Activated T-cell treated with anti-CD3 and anti-CD28 coated beads, Interleukin-2, amount 50 U/mL, for 4 hours (primary cell): Measurements from ENCODE around the gene RAB44. TPM values are rescaled to one million over a fixed set of nuclear protein-coding genes. Genes with fewer than 3 reads are reported as not detected.
A peak's percentile ranks its signal among the peaks of the same experiment; 100 is the strongest.

ENCODE experiments used
- ATAC-seq, 2 donors: fragments of 200-7000 bp; cut with Tn5 transposase; one replicate each; pipeline ENCODE4 v1.10.0; 2021
- DNase-seq: peaks from one replicate; pipeline ENCODE4 v3.0.0-alpha.2; 2020
- H3K27me3 Mint-ChIP-seq: one replicate; pipeline ENCODE4 v1.8.0; 2021; ENCODE audit warnings: low read depth, mixed read lengths
- H3K36me3 Mint-ChIP-seq: one replicate; pipeline ENCODE4 v1.8.0; 2022; ENCODE audit warnings: mixed read lengths; ENCODE audit not compliant: insufficient read depth
- H3K4me1 Mint-ChIP-seq: one replicate; pipeline ENCODE4 v1.8.0; 2021; ENCODE audit warnings: low read depth, mixed read lengths
- H3K4me3 Mint-ChIP-seq: one replicate; pipeline ENCODE4 v1.8.0; 2021; ENCODE audit warnings: mild to moderate bottlenecking, moderate library complexity, mixed read lengths
- H3K9me3 Mint-ChIP-seq: one replicate; pipeline ENCODE4 v1.8.0; 2021; ENCODE audit warnings: mixed read lengths
- total RNA-seq, 3 donors: library from RNA; stranded (reverse); gene quantifications; one replicate each; pipeline ENCODE4 v1.2.1, GENCODE V29; 2021

RAB44 gene
- total RNA-seq, 3 donors from 2014 or later, result 0.05 TPM; not detected in 1

DNA sequence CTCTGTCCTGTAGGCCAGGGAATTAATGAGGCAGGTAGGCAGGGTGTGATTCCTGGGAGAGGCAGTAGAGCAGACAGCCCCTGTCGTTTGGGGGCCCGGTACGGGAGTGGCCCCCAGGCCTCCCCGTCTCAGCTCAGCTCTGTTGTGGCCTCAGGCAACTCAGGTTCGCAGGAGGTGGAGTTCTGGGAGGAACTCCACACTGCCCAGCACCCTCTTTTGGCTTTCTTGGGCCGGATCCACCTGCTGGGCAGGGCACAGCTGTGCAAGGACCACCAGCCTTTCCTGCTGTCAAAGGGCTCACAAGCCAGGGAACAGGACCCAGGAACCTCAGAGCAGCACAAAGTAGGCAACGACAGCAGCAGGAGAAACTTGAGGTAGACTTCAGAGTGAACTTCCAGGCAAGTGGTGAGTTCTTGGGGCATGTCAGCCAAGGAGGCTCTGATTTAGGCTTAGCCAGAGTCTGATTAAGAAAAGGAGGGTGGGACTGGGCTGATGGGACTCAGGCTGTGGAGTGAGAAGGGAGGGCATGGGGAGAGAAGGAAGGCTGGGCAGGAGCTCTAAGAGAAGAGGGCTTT is 36.9 kb downstream of the RAB44 start:
- H3K36me3 Mint-ChIP-seq, result no peaks in the 10 kb centered on the region
- no peaks in the 10 kb centered on the region for H3K27me3 Mint-ChIP-seq
- H3K9me3 Mint-ChIP-seq, result no peaks in the 10 kb centered on the region
- peaks cover 6% of the 10 kb centered on the region for H3K4me1 Mint-ChIP-seq
- DNase-seq, result no peak
- peak in 1 of 2 donors; percentile 15 for ATAC-seq
- H3K4me3 Mint-ChIP-seq, result peak overlapping the region; percentile 31

DNA sequence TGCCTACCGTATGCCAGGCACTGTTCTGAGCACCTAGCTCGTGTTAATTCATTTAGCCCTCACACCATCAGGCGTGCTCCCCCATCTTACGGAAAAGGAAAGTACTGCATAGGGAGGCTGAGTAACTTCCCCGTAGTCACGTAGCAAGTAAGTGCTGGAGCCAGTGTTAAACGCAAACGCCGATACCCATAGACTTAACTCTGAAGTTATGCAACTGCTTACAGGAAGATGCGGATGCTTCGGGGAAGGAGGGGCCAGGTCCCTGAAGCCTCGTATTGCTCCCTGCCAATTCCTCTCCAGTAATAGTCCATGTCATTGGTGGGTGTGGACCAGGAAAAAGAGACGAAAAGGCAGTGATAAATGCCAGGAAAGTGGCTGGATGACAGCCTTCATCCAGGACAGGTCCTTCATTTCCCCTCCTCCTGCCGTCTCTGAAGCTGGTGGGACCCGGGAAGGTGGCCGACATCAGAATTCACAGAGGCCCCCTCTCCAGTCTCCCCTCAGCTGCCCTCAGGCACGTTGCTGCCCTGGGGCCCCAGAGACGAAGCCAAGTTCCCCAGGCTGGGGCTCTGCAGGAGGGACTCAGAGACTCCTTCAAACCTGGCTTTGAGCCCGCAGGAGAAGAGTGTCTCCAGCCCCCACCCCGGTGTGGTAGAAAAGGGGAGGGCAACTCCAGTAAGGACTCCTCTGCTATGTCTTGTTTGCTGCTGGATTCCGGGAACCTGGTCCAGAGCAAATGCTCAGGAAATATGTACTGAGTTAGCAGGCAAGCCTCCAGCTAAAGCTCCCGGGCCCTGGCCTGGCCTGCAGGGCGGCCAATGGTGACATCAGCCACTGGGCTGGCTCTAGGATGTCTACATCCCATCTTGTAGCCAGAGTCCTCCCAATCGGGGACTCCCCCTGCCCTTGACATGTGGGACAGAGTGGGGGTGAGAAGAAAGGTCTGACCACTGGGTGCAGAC is 37.8 kb downstream of the RAB44 start:
- ATAC-seq, result peak; percentile 90 to 91
- Mint-ChIP-seq H3K4me3 (peak overlapping the region; percentile 31), H3K36me3 (no peaks in the 10 kb centered on the region), H3K9me3 (no peaks in the 10 kb centered on the region), H3K4me1 (peaks cover 7% of the 10 kb centered on the region), H3K27me3 (no peaks in the 10 kb centered on the region)
- DNase-seq, result no peak

DNA sequence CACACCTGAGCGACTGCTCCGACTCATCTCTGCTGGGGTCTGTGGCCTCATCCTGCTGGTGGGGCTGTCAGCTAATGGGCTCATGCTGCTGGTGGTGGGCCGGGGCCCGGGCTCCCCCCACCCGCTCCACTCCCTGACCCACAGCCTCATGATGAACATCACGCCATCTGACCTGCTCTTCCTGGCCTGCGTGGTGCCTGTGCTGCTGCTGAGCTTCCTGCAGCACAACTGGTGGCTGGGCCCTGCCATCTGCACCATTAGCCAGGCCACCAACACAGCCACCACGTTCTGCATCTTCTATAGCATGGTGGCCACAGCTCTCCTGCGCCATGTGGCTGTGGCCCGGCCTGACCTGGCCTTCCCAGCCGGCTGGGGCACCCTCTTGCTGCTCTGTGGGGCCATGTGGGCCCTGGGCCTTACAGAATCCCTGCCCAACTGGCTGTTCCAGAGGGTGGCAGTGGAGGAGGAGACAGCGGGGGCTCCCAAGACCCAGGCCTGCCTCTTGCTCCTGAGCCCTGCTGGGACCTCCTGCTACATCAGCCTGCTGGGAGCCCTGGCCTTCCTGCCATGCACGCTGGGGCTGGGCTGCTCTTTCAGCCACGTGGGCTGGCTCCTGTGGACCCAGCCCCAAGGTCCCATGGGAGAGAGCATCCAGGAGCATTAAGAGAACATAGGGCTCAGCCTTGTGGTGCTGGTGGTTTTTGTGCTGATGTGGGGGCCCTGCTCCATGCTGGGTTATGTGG is 39.6 kb downstream of the RAB44 start:
- no peak overlapping the region for H3K4me3 Mint-ChIP-seq
- H3K9me3 Mint-ChIP-seq, result no peaks in the 10 kb centered on the region
- no peak for ATAC-seq
- no peak for DNase-seq
- no peaks in the 10 kb centered on the region for H3K27me3 Mint-ChIP-seq
- H3K36me3 Mint-ChIP-seq, result no peaks in the 10 kb centered on the region
- peaks cover 10% of the 10 kb centered on the region for H3K4me1 Mint-ChIP-seq

DNA sequence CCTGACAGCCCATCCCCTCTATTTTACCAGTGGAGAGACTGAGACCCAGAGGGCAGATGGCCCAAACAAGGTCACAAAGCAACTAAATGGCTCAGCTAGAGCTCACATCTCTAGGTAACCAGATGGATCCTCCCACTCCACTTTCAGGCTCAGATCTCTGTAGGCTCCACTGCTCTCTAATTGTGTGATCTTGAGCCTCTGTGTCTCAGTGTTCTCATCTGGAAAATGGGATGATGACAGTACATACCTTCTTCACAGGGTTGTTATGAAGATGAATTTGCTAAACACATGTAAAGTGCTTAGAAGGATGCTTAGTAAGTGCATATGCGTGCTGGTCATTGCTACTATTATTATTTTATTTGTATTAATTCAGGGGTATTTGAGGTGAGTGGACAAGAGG is 40.5 kb downstream of the RAB44 start:
- Mint-ChIP-seq H3K9me3 (no peaks in the 10 kb centered on the region), H3K36me3 (no peaks in the 10 kb centered on the region), H3K27me3 (no peaks in the 10 kb centered on the region), H3K4me3 (no peak overlapping the region), H3K4me1 (peaks cover 14% of the 10 kb centered on the region)
- ATAC-seq (no peak), DNase-seq (no peak)

DNA sequence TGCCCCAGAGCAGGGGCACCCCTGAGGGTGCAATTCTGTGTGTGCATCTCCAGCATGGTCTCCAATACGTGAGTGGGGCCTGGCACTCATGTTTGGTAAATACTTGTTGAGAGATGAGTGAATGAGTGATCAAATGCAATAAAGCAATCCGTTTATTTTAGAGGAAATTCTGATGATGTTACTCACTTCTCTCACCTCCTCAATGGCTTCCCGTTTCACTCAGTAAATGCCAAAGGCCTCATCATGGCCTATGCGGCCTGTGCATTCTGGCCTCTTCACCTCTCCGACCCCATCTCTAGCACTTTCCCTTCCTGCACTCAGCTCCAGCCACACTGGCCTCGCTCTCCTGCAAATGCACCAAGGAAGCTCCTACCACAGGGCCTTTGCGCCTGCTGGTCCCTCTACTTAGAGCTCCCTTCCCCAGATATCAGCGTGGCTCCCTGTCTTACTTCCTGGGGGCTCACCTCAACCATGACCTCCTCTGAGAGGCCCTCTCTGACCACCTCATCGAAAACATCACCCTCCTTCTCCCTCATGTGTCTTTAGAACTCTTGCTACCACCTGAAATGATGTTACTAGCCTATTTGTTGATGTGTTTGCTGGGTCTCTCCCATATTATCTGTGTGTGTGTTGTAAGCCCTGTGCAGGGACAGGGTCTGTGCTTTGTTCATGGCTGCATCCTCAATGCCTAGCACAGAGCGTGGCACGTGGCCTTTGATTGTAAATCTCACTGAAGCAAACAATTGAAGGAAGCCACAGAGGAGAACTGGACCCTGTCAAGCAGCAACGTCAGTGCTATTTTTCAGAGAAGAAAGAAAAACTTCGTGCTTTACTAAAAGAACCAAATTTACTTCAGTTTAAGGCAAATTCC is 42.6 kb downstream of the RAB44 start:
- DNase-seq (no peak), ATAC-seq (no peak)
- Mint-ChIP-seq H3K9me3 (no peaks in the 10 kb centered on the region), H3K4me1 (peaks cover 19% of the 10 kb centered on the region), H3K4me3 (no peak overlapping the region), H3K27me3 (no peaks in the 10 kb centered on the region), H3K36me3 (no peaks in the 10 kb centered on the region)

DNA sequence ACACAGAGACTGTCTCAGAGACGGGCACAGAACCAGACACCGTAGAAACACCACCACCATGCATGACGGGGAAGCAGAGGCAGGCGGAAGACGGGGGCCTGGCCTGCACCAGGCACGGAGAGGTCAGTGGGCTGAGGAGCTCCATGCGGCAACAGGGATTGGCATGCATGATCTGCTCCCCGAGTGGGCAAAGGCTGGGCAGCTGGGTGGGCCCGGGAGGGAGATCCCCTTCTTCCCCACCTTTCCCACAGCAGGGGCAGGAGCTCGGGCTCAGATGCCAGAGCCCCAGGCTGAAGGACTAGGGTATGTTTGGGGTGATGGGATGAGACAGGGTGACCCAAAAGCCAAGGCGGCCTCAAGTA is 43.2 kb downstream of the RAB44 start:
- Mint-ChIP-seq H3K9me3 (no peaks in the 10 kb centered on the region), H3K27me3 (no peaks in the 10 kb centered on the region), H3K4me1 (peaks cover 19% of the 10 kb centered on the region), H3K36me3 (no peaks in the 10 kb centered on the region), H3K4me3 (no peak overlapping the region)
- ATAC-seq (no peak), DNase-seq (no peak)

DNA sequence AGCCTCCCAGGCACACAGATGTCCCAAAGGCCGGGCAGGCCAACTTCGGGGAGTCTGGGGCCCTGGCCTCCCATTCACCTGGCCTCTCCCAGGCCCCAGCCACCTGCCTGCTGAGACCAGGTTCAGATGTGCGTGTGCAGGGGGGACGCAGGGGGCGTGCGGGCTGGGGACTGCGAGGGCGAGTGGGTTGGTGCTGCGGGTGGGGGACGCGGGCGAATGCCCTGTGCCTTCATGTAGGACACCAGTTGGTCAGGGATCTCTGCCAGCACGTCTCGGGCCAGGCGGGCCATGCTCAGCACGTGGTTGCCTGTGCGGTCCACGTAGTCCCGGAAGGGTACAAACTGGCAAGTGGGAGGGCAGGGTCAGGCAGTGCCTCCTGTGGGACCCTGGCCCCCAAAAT is 44.5 kb downstream of the RAB44 start:
- no peaks in the 10 kb centered on the region for H3K27me3 Mint-ChIP-seq
- peaks cover 19% of the 10 kb centered on the region for H3K4me1 Mint-ChIP-seq
- H3K36me3 Mint-ChIP-seq, result no peaks in the 10 kb centered on the region
- ATAC-seq (no peak), DNase-seq (no peak)
- no peak overlapping the region for H3K4me3 Mint-ChIP-seq
- H3K9me3 Mint-ChIP-seq, result no peaks in the 10 kb centered on the region

DNA sequence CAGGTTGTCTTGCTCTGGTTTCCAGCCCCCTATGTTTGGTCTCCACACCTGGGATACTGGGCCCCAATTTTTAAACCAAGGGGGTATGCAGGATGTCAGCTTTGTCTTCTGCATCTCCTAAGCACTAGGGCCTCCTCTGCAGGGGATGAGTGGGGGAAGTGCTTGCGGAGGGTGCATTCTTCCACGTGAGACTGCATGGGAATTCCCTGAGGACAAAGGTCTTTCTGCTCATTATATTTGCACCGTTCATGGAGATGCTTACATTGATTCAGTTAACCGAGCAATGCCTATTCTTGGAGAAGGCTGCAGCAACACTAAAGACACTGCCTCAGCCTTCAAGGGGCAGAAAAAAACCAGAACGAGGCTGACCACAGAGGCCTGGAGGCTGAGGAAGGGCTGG is 45.4 kb downstream of the RAB44 start:
- H3K27me3 Mint-ChIP-seq, result no peaks in the 10 kb centered on the region
- ATAC-seq (no peak), DNase-seq (no peak)
- H3K36me3 Mint-ChIP-seq, result no peaks in the 10 kb centered on the region
- peaks cover 19% of the 10 kb centered on the region for H3K4me1 Mint-ChIP-seq
- no peak overlapping the region for H3K4me3 Mint-ChIP-seq
- no peaks in the 10 kb centered on the region for H3K9me3 Mint-ChIP-seq

DNA sequence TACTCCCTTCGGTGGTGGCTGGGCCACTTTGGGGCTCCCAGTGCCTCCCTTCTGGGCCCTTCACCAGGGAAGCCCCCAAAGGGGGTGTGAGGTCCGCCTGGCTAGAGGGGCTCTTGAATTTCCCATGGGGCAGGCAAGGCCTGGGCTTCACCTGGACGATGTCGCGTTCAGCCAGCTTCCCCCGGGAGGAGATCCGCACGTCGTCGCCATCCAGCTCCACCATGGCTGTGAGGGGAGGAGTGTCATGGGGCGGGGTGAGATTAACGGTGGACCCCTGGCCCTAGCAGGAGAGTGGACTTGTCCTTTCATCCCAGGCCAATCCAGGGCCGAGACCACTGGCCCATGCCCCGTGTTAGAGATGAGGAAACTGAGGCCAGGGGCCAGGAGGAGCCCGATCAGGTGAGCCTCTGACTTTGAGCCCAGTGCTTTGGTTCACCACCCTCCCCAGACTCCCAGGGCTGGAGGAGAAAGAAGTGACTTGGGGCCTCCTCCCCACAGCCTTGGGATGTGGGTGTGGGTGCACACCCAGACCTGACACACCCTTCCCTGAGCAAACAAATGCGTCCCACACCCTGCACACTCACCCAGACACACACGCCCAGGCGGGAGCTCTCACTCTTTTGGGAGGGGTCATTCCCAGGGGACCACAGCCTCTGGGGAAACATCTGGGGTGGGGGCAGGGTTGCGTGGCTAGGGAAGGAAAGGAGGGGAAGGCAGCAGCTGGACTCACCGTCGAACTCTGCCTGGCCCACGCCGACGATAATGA is 46.1 kb downstream of the RAB44 start:
- H3K36me3 Mint-ChIP-seq, result no peaks in the 10 kb centered on the region
- H3K4me1 Mint-ChIP-seq, result peaks cover 19% of the 10 kb centered on the region
- H3K9me3 Mint-ChIP-seq, result peaks cover 3% of the 10 kb centered on the region
- DNase-seq (no peak), ATAC-seq (no peak)
- H3K4me3 Mint-ChIP-seq, result no peak overlapping the region
- H3K27me3 Mint-ChIP-seq, result no peaks in the 10 kb centered on the region

DNA sequence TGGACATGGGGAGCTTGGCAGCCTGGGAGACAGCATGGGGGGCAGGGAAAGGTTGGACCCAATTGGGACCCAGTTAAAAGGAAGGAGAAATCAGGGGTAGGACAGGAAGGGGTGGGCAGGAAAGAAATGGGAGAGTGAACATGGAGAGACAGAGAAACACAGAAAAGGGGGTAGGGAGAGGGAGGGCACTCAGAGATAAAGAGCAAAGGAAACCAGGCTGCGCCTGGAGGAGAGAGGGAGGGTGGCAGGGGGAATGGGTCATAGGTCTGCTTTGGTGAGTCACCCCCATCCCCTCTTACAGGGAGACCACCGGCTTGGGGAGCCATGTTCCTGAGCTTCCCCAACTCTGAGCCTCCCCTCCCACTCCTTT is 46.7 kb downstream of the RAB44 start:
- no peaks in the 10 kb centered on the region for H3K36me3 Mint-ChIP-seq
- DNase-seq, result no peak
- no peak for ATAC-seq
- peaks cover 3% of the 10 kb centered on the region for H3K9me3 Mint-ChIP-seq
- H3K4me3 Mint-ChIP-seq, result no peak overlapping the region
- H3K27me3 Mint-ChIP-seq, result no peaks in the 10 kb centered on the region
- H3K4me1 Mint-ChIP-seq, result peaks cover 19% of the 10 kb centered on the region

DNA sequence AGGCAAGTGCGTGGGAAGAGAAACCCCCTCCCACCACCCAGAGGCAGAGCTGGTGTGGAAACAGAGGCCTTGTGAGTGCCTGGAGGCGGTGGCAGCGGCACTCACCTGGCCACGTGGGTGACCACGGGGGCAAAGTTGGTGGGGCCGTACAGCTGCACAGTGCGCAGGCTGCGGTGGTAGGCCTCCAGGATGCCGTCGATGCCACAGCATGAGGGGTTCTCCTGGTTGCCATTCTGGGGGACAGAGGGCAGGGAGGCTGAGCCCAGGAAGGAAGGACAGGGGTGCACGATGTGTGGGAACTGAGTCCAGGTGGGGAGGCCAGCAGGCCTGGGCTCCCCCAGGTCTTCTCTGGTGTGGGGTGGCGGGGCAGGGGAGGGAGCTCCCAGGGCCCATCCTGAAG is 47.7 kb downstream of the RAB44 start:
- H3K4me3 Mint-ChIP-seq, result no peak overlapping the region
- peaks cover 18% of the 10 kb centered on the region for H3K4me1 Mint-ChIP-seq
- ATAC-seq (no peak), DNase-seq (no peak)
- no peaks in the 10 kb centered on the region for H3K36me3 Mint-ChIP-seq
- peaks cover 3% of the 10 kb centered on the region for H3K9me3 Mint-ChIP-seq
- H3K27me3 Mint-ChIP-seq, result no peaks in the 10 kb centered on the region

DNA sequence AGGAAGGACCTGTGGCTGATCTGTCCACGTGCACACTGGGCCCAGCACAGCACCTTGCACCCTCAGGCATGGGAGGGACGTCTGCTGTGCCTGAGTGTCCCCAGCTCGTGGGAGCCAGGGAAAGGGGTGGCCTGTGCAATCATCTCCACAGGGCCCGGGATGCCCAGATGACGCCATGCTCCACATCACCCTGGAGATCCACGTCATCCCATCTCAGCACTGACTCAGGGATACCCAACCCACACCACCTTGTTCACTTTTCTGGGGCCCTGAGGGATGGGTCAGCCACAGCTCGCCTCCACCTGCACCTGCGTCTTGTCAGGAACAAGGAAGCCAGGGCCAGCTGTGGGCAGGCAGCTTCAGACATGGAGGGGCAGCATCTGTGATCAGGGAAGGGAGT is 48.2 kb downstream of the RAB44 start:
- no peaks in the 10 kb centered on the region for H3K36me3 Mint-ChIP-seq
- H3K4me3 Mint-ChIP-seq, result no peak overlapping the region
- no peak for ATAC-seq
- no peaks in the 10 kb centered on the region for H3K27me3 Mint-ChIP-seq
- peaks cover 16% of the 10 kb centered on the region for H3K4me1 Mint-ChIP-seq
- DNase-seq, result no peak
- H3K9me3 Mint-ChIP-seq, result peaks cover 3% of the 10 kb centered on the region

DNA sequence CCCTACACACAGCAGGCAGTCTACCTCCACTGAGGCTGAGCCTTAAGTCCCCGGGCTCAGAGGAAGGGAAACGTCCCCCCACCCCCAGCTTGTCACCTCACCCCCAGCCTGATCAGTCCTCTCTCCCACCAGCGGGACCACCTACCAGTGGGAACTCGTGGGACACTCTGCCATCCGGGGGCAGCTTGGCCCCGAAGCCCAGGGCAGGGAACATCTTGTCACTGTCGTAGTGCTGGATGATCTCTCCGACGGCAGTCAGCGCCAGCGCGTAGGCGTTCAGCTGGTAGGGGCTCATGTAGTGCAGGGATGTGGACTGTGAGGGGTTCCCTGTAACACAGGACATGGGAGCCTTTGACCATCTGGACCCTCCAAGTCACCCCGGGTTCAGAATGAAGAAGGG is 48.6 kb downstream of the RAB44 start:
- H3K27me3 Mint-ChIP-seq, result no peaks in the 10 kb centered on the region
- no peak for ATAC-seq
- H3K4me1 Mint-ChIP-seq, result peaks cover 16% of the 10 kb centered on the region
- DNase-seq, result no peak
- no peaks in the 10 kb centered on the region for H3K36me3 Mint-ChIP-seq
- H3K9me3 Mint-ChIP-seq, result peaks cover 3% of the 10 kb centered on the region
- H3K4me3 Mint-ChIP-seq, result no peak overlapping the region
